ENCODE data around the gene CPT1B. TPM values are rescaled to one million over a fixed set of nuclear protein-coding genes. Genes with fewer than 3 reads are reported as not detected.

CPT1B gene
- total RNA-seq, 1 donor = 7.2 TPM

GRCh38 chr22:50604256-50605001 lies 26.2 kb upstream of the CPT1B start:
- Histone ChIP-seq H3K27me3 (ENCODE audit: insufficient read depth, low read length) (peaks cover 37% of the 10 kb centered on the region), H3K4me3 (ENCODE audit: low read length) (no peak overlapping the region), H3K4me1 (ENCODE audit: insufficient read depth, low read length) (peaks cover 4% of the 10 kb centered on the region), H3K9me3 (ENCODE audit: low read depth, low read length) (no peaks in the 10 kb centered on the region)

- Histone ChIP-seq H3K9me3 (ENCODE audit: low read depth, low read length) (no peaks in the 10 kb centered on the region), H3K4me3 (ENCODE audit: low read length) (no peak overlapping the region), H3K4me1 (ENCODE audit: insufficient read depth, low read length) (peaks cover 4% of the 10 kb centered on the region), H3K27me3 (ENCODE audit: insufficient read depth, low read length) (peaks cover 44% of the 10 kb centered on the region)
Measured at GRCh38 chr22:50603511-50604255, 25.5 kb upstream of the CPT1B start.

- H3K4me1 ChIP-seq (ENCODE audit: insufficient read depth, low read length) = peaks cover 4% of the 10 kb centered on the region
- peaks cover 52% of the 10 kb centered on the region for H3K27me3 ChIP-seq (ENCODE audit: insufficient read depth, low read length)
- H3K9me3 ChIP-seq (ENCODE audit: low read depth, low read length) = no peaks in the 10 kb centered on the region
- no peak overlapping the region for H3K4me3 ChIP-seq (ENCODE audit: low read length)
Measured at GRCh38 chr22:50602338-50602700, 24.1 kb upstream of the CPT1B start.

GRCh38 chr22:50601669-50602337 lies 23.6 kb upstream of the CPT1B start:
- Histone ChIP-seq H3K27me3 (ENCODE audit: insufficient read depth, low read length) (peaks cover 52% of the 10 kb centered on the region), H3K4me3 (ENCODE audit: low read length) (no peak overlapping the region), H3K9me3 (ENCODE audit: low read depth, low read length) (no peaks in the 10 kb centered on the region), H3K4me1 (ENCODE audit: insufficient read depth, low read length) (peaks cover 4% of the 10 kb centered on the region)

- Histone ChIP-seq H3K9me3 (ENCODE audit: low read depth, low read length) (no peaks in the 10 kb centered on the region), H3K27me3 (ENCODE audit: insufficient read depth, low read length) (peaks cover 52% of the 10 kb centered on the region), H3K4me3 (ENCODE audit: low read length) (no peak overlapping the region), H3K4me1 (ENCODE audit: insufficient read depth, low read length) (peaks cover 4% of the 10 kb centered on the region)
Measured at GRCh38 chr22:50600967-50601668, 22.9 kb upstream of the CPT1B start.

GRCh38 chr22:50600538-50600937 lies 22.3 kb upstream of the CPT1B start, which contains the start of gene MAPK8IP2:
TSS of gene MAPK8IP2 (plus strand) at chr22:50600793. CDS start at chr22:50600819, 26 bp downstream.
- Histone ChIP-seq H3K4me3 (ENCODE audit: low read length) (no peak within 1 kb of the TSS), H3K27me3 (ENCODE audit: insufficient read depth, low read length) (peaks cover 49% of the 10 kb centered on the region), H3K9me3 (ENCODE audit: low read depth, low read length) (no peaks in the 10 kb centered on the region), H3K4me1 (ENCODE audit: insufficient read depth, low read length) (peaks cover 4% of the 10 kb centered on the region)

- Histone ChIP-seq H3K27me3 (ENCODE audit: insufficient read depth, low read length) (peaks cover 46% of the 10 kb centered on the region), H3K9me3 (ENCODE audit: low read depth, low read length) (no peaks in the 10 kb centered on the region), H3K4me3 (ENCODE audit: low read length) (no peak overlapping the region), H3K4me1 (ENCODE audit: insufficient read depth, low read length) (peaks cover 4% of the 10 kb centered on the region)
Measured at GRCh38 chr22:50599816-50600455, 21.7 kb upstream of the CPT1B start.

GRCh38 chr22:50597097-50597496 lies 18.9 kb upstream of the CPT1B start:
- Histone ChIP-seq H3K4me3 (ENCODE audit: low read length) (no peak overlapping the region), H3K9me3 (ENCODE audit: low read depth, low read length) (no peaks in the 10 kb centered on the region), H3K4me1 (ENCODE audit: insufficient read depth, low read length) (peaks cover 4% of the 10 kb centered on the region), H3K27me3 (ENCODE audit: insufficient read depth, low read length) (peaks cover 28% of the 10 kb centered on the region)

- Histone ChIP-seq H3K4me1 (ENCODE audit: insufficient read depth, low read length) (peaks cover 4% of the 10 kb centered on the region), H3K27me3 (ENCODE audit: insufficient read depth, low read length) (peaks cover 22% of the 10 kb centered on the region), H3K9me3 (ENCODE audit: low read depth, low read length) (no peaks in the 10 kb centered on the region), H3K4me3 (ENCODE audit: low read length) (no peak overlapping the region)
Measured at GRCh38 chr22:50595189-50595588, 17.0 kb upstream of the CPT1B start.

GRCh38 chr22:50587407-50587806 lies 9.2 kb upstream of the CPT1B start:
- H3K9me3 ChIP-seq (ENCODE audit: low read depth, low read length) = no peaks in the 10 kb centered on the region
- H3K4me1 ChIP-seq (ENCODE audit: insufficient read depth, low read length) = peaks cover 7% of the 10 kb centered on the region
- no peak overlapping the region for H3K4me3 ChIP-seq (ENCODE audit: low read length)
- no peaks in the 10 kb centered on the region for H3K27me3 ChIP-seq (ENCODE audit: insufficient read depth, low read length)

GRCh38 chr22:50586416-50586815 lies 8.2 kb upstream of the CPT1B start:
- H3K27me3 ChIP-seq (ENCODE audit: insufficient read depth, low read length) = no peaks in the 10 kb centered on the region
- H3K4me1 ChIP-seq (ENCODE audit: insufficient read depth, low read length) = peaks cover 14% of the 10 kb centered on the region
- H3K9me3 ChIP-seq (ENCODE audit: low read depth, low read length) = no peaks in the 10 kb centered on the region
- no peak overlapping the region for H3K4me3 ChIP-seq (ENCODE audit: low read length)

GRCh38 chr22:50585781-50586180 lies 7.6 kb upstream of the CPT1B start:
- Histone ChIP-seq H3K4me1 (ENCODE audit: insufficient read depth, low read length) (peaks cover 19% of the 10 kb centered on the region), H3K27me3 (ENCODE audit: insufficient read depth, low read length) (no peaks in the 10 kb centered on the region), H3K4me3 (ENCODE audit: low read length) (no peak overlapping the region), H3K9me3 (ENCODE audit: low read depth, low read length) (no peaks in the 10 kb centered on the region)

GRCh38 chr22:50585238-50585637 lies 7.0 kb upstream of the CPT1B start:
- H3K4me3 ChIP-seq (ENCODE audit: low read length) = no peak overlapping the region
- no peaks in the 10 kb centered on the region for H3K9me3 ChIP-seq (ENCODE audit: low read depth, low read length)
- H3K27me3 ChIP-seq (ENCODE audit: insufficient read depth, low read length) = no peaks in the 10 kb centered on the region
- peaks cover 19% of the 10 kb centered on the region for H3K4me1 ChIP-seq (ENCODE audit: insufficient read depth, low read length)

Data from mononuclear cell (primary cell).